Activated CD8-positive, alpha-beta T cell treated with anti-CD3 and anti-CD28 coated beads, Interleukin-2, amount 10 ng/mL, durations not matched to agents 7 days and 5 days (primary cell): ENCODE measurements around the gene CASP6. TPM values are rescaled to one million over a fixed set of nuclear protein-coding genes. Genes with fewer than 3 reads are reported as not detected.
"Not testable (repeated sequence)": the region's sequence is repeated elsewhere in the genome, so short reads cannot be mapped to it uniquely, and the experiment has no call there.

Experiments
- ATAC-seq: fragments of 150-1000 bp; cut with Tn5 transposase; one replicate; pipeline ENCODE4 v1.10.0; 2021; ENCODE audit warnings: moderate library complexity
- CTCF ChIA-PET: fragments of 350-600 bp; sonication (Branson Sonifier 250); formaldehyde crosslinking; loops from one replicate; lab custom pipeline; 2021; ENCODE audit warnings: antibody characterized with exemption; lab: Charles Lee
- POLR2A ChIA-PET: fragments of 350-600 bp; sonication (Branson Sonifier 250); formaldehyde crosslinking; loops from one replicate; lab custom pipeline; 2021; ENCODE audit warnings: antibody characterized with exemption; lab: Charles Lee
- DNase-seq: peaks from one replicate; pipeline ENCODE4 v3.0.0-alpha.2; 2020
- H3K27ac Mint-ChIP-seq: one replicate; pipeline ENCODE4 v1.8.0; 2021; ENCODE audit warnings: mild to moderate bottlenecking, mixed read lengths
- H3K27me3 Mint-ChIP-seq: one replicate; pipeline ENCODE4 v1.8.0; 2021; ENCODE audit warnings: low read depth, mixed read lengths
- H3K36me3 Mint-ChIP-seq: one replicate; pipeline ENCODE4 v1.8.0; 2021; ENCODE audit warnings: low read depth, mixed read lengths
- H3K4me1 Mint-ChIP-seq: one replicate; pipeline ENCODE4 v1.8.0; 2021; ENCODE audit warnings: low read depth, mixed read lengths
- H3K4me3 Mint-ChIP-seq: one replicate; pipeline ENCODE4 v1.8.0; 2021; ENCODE audit warnings: mild to moderate bottlenecking, mixed read lengths
- H3K9me3 Mint-ChIP-seq: one replicate; pipeline ENCODE4 v1.8.0; 2022; ENCODE audit warnings: mixed read lengths; ENCODE audit not compliant: insufficient read depth
- total RNA-seq, 2 experiments: library from RNA; stranded (reverse); gene quantifications; one replicate each; pipeline ENCODE4 v1.2.3, GENCODE V29; 2021

CASP6 gene
- total RNA-seq, 2 experiments from 2014 or later, result 24.1 to 25.5 TPM

- Mint-ChIP-seq H3K4me3 (no peak overlapping the region), H3K4me1 (peaks cover 21% of the 10 kb centered on the region), H3K36me3 (peaks cover 77% of the 10 kb centered on the region), H3K27me3 (no peaks in the 10 kb centered on the region), H3K9me3 (no peaks in the 10 kb centered on the region), H3K27ac (no peak overlapping the region)
- ATAC-seq (no peak), DNase-seq (no peak)
- CTCF ChIA-PET, result interaction anchor here (0.8 to 1.3 kb wide), 3 partner anchors 9 to 19 kb away, joined by 3 to 5 read pairs (median 3); partner anchors contain the start of gene CASP6
- POLR2A ChIA-PET, result no interaction called here
Measured at GRCh38 chr4:109684727-109685126, 18.5 kb downstream of the CASP6 start.

- CTCF ChIA-PET, result interaction anchor here (1.3 kb wide), 1 partner anchor 20 kb away, joined by 3 read pairs; the partner anchor contains the start of gene CASP6
- no peak overlapping the region for H3K4me3 Mint-ChIP-seq
- no peaks in the 10 kb centered on the region for H3K27me3 Mint-ChIP-seq
- peaks cover 21% of the 10 kb centered on the region for H3K4me1 Mint-ChIP-seq
- peaks cover 74% of the 10 kb centered on the region for H3K36me3 Mint-ChIP-seq
- H3K27ac Mint-ChIP-seq, result no peak overlapping the region
- no peak for DNase-seq
- POLR2A ChIA-PET, result no interaction called here
- ATAC-seq, result no peak
- H3K9me3 Mint-ChIP-seq, result no peaks in the 10 kb centered on the region
Measured at GRCh38 chr4:109683621-109684253, 19.5 kb downstream of the CASP6 start.

- no peaks in the 10 kb centered on the region for H3K9me3 Mint-ChIP-seq
- H3K4me1 Mint-ChIP-seq, result peaks cover 21% of the 10 kb centered on the region
- H3K27me3 Mint-ChIP-seq, result no peaks in the 10 kb centered on the region
- CTCF ChIA-PET, result interaction anchor here (0.8 kb wide), 1 partner anchor 250 kb away, joined by 3 read pairs; no protein-coding TSS in a partner anchor
- H3K27ac Mint-ChIP-seq, result no peak overlapping the region
- ATAC-seq, result no peak
- DNase-seq, result no peak
- no peak overlapping the region for H3K4me3 Mint-ChIP-seq
- POLR2A ChIA-PET, result no interaction called here
- peaks cover 71% of the 10 kb centered on the region for H3K36me3 Mint-ChIP-seq
Measured at GRCh38 chr4:109682875-109683274, 20.4 kb downstream of the CASP6 start.

GRCh38 chr4:109678925-109679324, 24.3 kb downstream of the CASP6 start:
- H3K4me3 Mint-ChIP-seq, H3K9me3 Mint-ChIP-seq, ATAC-seq, CTCF ChIA-PET, H3K27ac Mint-ChIP-seq, DNase-seq, POLR2A ChIA-PET, H3K27me3 Mint-ChIP-seq: not testable (repeated sequence)
- H3K36me3 Mint-ChIP-seq, result peaks cover 57% of the 10 kb centered on the region
- H3K4me1 Mint-ChIP-seq, result peaks cover 21% of the 10 kb centered on the region

- H3K27ac Mint-ChIP-seq, H3K4me3 Mint-ChIP-seq: not testable (repeated sequence)
- peaks cover 18% of the 10 kb centered on the region for H3K4me1 Mint-ChIP-seq
Measured at GRCh38 chr4:109678472-109678871, 24.8 kb downstream of the CASP6 start.

GRCh38 chr4:109676886-109677285, 26.4 kb downstream of the CASP6 start:
- CTCF ChIA-PET, result interaction anchor here (1.0 kb wide), 1 partner anchor 27 kb away, joined by 4 read pairs; no protein-coding TSS in a partner anchor
- Mint-ChIP-seq H3K27ac (no peak overlapping the region), H3K36me3 (peaks cover 55% of the 10 kb centered on the region), H3K27me3 (no peaks in the 10 kb centered on the region), H3K9me3 (peaks cover 8% of the 10 kb centered on the region), H3K4me1 (peaks cover 4% of the 10 kb centered on the region), H3K4me3 (no peak overlapping the region)
- POLR2A ChIA-PET, result no interaction called here
- ATAC-seq (no peak), DNase-seq (no peak)

More at GRCh38 chr4:109678472-109678871, 24.8 kb downstream of the CASP6 start:
- CTCF ChIA-PET, ATAC-seq, POLR2A ChIA-PET, H3K27me3 Mint-ChIP-seq, H3K9me3 Mint-ChIP-seq, DNase-seq: not testable (repeated sequence)
- peaks cover 57% of the 10 kb centered on the region for H3K36me3 Mint-ChIP-seq

- ATAC-seq (no peak), DNase-seq (no peak)
- H3K36me3 Mint-ChIP-seq, result peaks cover 58% of the 10 kb centered on the region
- H3K9me3 Mint-ChIP-seq, result peaks cover 15% of the 10 kb centered on the region
- ChIA-PET POLR2A (no interaction called here), CTCF (no interaction called here)
- no peaks in the 10 kb centered on the region for H3K4me1 Mint-ChIP-seq
- H3K4me3 Mint-ChIP-seq, result no peak overlapping the region
- no peaks in the 10 kb centered on the region for H3K27me3 Mint-ChIP-seq
- H3K27ac Mint-ChIP-seq, result no peak overlapping the region
Measured at GRCh38 chr4:109675843-109676242, 27.4 kb downstream of the CASP6 start.

- ChIA-PET POLR2A (no interaction called here), CTCF (no interaction called here)
- Mint-ChIP-seq H3K36me3 (peaks cover 55% of the 10 kb centered on the region), H3K9me3 (peaks cover 15% of the 10 kb centered on the region), H3K27ac (no peak overlapping the region), H3K4me1 (no peaks in the 10 kb centered on the region), H3K27me3 (no peaks in the 10 kb centered on the region), H3K4me3 (no peak overlapping the region)
- DNase-seq, result no peak
- no peak for ATAC-seq
Measured at GRCh38 chr4:109675181-109675580, 28.1 kb downstream of the CASP6 start.

- DNase-seq (no peak), ATAC-seq (no peak)
- ChIA-PET POLR2A (no interaction called here), CTCF (no interaction called here)
- H3K27me3 Mint-ChIP-seq, result no peaks in the 10 kb centered on the region
- peaks cover 15% of the 10 kb centered on the region for H3K9me3 Mint-ChIP-seq
- H3K4me1 Mint-ChIP-seq, result peaks cover 13% of the 10 kb centered on the region
- H3K36me3 Mint-ChIP-seq, result peaks cover 50% of the 10 kb centered on the region
- no peak overlapping the region for H3K4me3 Mint-ChIP-seq
- H3K27ac Mint-ChIP-seq, result no peak overlapping the region
Measured at GRCh38 chr4:109673303-109673702, 29.9 kb downstream of the CASP6 start.

GRCh38 chr4:109672169-109672930, 30.9 kb downstream of the CASP6 start:
- DNase-seq (no peak), ATAC-seq (no peak)
- Mint-ChIP-seq H3K27me3 (no peaks in the 10 kb centered on the region), H3K27ac (no peak overlapping the region), H3K4me3 (no peak overlapping the region), H3K9me3 (peaks cover 15% of the 10 kb centered on the region), H3K36me3 (peaks cover 50% of the 10 kb centered on the region), H3K4me1 (peaks cover 13% of the 10 kb centered on the region)
- CTCF ChIA-PET, result no interaction called here
- POLR2A ChIA-PET, result no interaction called here

- POLR2A ChIA-PET, result no interaction called here
- no peak overlapping the region for H3K4me3 Mint-ChIP-seq
- ATAC-seq, result no peak
- H3K36me3 Mint-ChIP-seq, result peaks cover 50% of the 10 kb centered on the region
- DNase-seq, result no peak
- H3K27me3 Mint-ChIP-seq, result no peaks in the 10 kb centered on the region
- peaks cover 11% of the 10 kb centered on the region for H3K9me3 Mint-ChIP-seq
- no peak overlapping the region for H3K27ac Mint-ChIP-seq
- H3K4me1 Mint-ChIP-seq, result peaks cover 22% of the 10 kb centered on the region
- CTCF ChIA-PET, result no interaction called here
Measured at GRCh38 chr4:109671350-109671749, 31.9 kb downstream of the CASP6 start.
